SK-N-SH (cell line): Measurements from ENCODE around the gene ZC3H7A. TPM values are rescaled to one million over a fixed set of nuclear protein-coding genes. Genes with fewer than 3 reads are reported as not detected.

Source experiments
- CTCF ChIA-PET: fragments of 300-600, 350-600 bp; formaldehyde crosslinking; extraction: SDS; loops from one replicate; lab custom pipeline; 2021; lab: Yijun Ruan, JAX
- POLR2A ChIA-PET: fragments of 350-600 bp; sonication (Branson Sonifier 250); formaldehyde crosslinking; extraction: SDS; loops from one replicate; lab custom pipeline; 2020; ENCODE audit warnings: antibody characterized with exemption, inconsistent platforms; lab: Yijun Ruan, JAX
- DNase-seq: peaks from one replicate; pipeline ENCODE4 v3.0.0; 2012
- H2AFZ ChIP-seq: fragments of 200-600 bp; sonication (generic); 2 replicates; pipeline ENCODE4 v1.8.1; 2016; ENCODE audit warnings: antibody characterized with exemption, mild to moderate bottlenecking, low read depth
- H3F3A ChIP-seq: fragments of 200-600 bp; sonication (generic); replicated peaks from 2 replicates; pipeline ENCODE3; 2016; ENCODE audit warnings: antibody characterized with exemption, mild to moderate bottlenecking; ENCODE audit not compliant: insufficient read depth
- H3K27ac ChIP-seq, 2 experiments: fragments of 200-500 bp in 1 of 2; fragments of 200-600 bp in 1 of 2; sonication (Bioruptor generic) in 1 of 2; sonication (generic), shearing (Covaris generic) in 1 of 2; 2 replicates each; pipeline versions ENCODE4 v1.5.1 to v1.6.1; 2014 to 2016; ENCODE audit warnings: low read depth in 2 of 2, inconsistent platforms in 1 of 2, low read length in 1 of 2, mild to moderate bottlenecking in 1 of 2, mixed read lengths in 1 of 2
- H3K27me3 ChIP-seq: fragments of 200-600 bp; sonication (generic), shearing (Covaris generic); 2 replicates; pipeline ENCODE4 v1.6.1; 2016; ENCODE audit warnings: mixed run types; ENCODE audit not compliant: insufficient read depth
- H3K36me3 ChIP-seq, 2 experiments: fragments of 200-500 bp in 1 of 2; fragments of 200-600 bp in 1 of 2; sonication (Bioruptor generic) in 1 of 2; sonication (generic) in 1 of 2; replicated peaks in 1 of 2; 2 replicates each; pipeline versions ENCODE3 to v1.5.1; 2014 to 2016; ENCODE audit warnings: low read length in 1 of 2, mild to moderate bottlenecking in 1 of 2; ENCODE audit not compliant: insufficient read depth in 2 of 2, control insufficient read depth in 1 of 2
- H3K4me1 ChIP-seq, 2 experiments: fragments of 200-500 bp in 1 of 2; fragments of 200-600 bp in 1 of 2; sonication (Bioruptor generic) in 1 of 2; sonication (generic), shearing (Covaris generic) in 1 of 2; 2 replicates each; pipeline versions ENCODE4 v1.5.1 to v1.6.1; 2014 to 2016; ENCODE audit warnings: low read depth in 1 of 2, low read length in 1 of 2, mixed run types in 1 of 2; ENCODE audit not compliant: insufficient read depth in 2 of 2, control insufficient read depth in 1 of 2
- H3K4me2 ChIP-seq: fragments of 200-600 bp; sonication (generic), shearing (Covaris generic); 2 replicates; pipeline ENCODE4 v1.6.1; 2017; ENCODE audit warnings: mixed run types
- H3K4me3 ChIP-seq, 2 experiments: fragments of 200-500 bp in 1 of 2; fragments of 200-600 bp in 1 of 2; sonication (Bioruptor generic) in 1 of 2; sonication (generic), shearing (Covaris generic) in 1 of 2; 2 replicates each; pipeline versions ENCODE4 v1.5.1 to v1.8.1; 2014 to 2016; ENCODE audit warnings: low read depth in 2 of 2, inconsistent platforms in 1 of 2, low read length in 1 of 2, mild to moderate bottlenecking in 1 of 2, mixed read lengths in 1 of 2, moderate library complexity in 1 of 2
- H3K79me2 ChIP-seq: fragments of 200-600 bp; sonication (generic); 2 replicates; pipeline ENCODE4 v1.8.1; 2017; ENCODE audit warnings: mild to moderate bottlenecking; ENCODE audit not compliant: insufficient read depth
- H3K9ac ChIP-seq: fragments of 200-600 bp; sonication (generic); 2 replicates; pipeline ENCODE4 v1.6.1; 2017; ENCODE audit warnings: mixed run types
- H3K9me2 ChIP-seq: fragments of 200-600 bp; sonication (generic); 2 replicates; pipeline ENCODE4 v1.6.1; 2017; ENCODE audit warnings: mixed run types
- H3K9me3 ChIP-seq: fragments of 200-600 bp; sonication (generic); 2 replicates; pipeline ENCODE4 v1.6.1; 2017; ENCODE audit warnings: mixed run types, mild to moderate bottlenecking, moderate library complexity
- H4K20me1 ChIP-seq: fragments of 200-600 bp; sonication (generic); 2 replicates; pipeline ENCODE4 v1.6.1; 2017; ENCODE audit warnings: mild to moderate bottlenecking, mixed run types; ENCODE audit not compliant: insufficient read depth
- FOXJ3 ChIP-seq: sonication (generic); formaldehyde crosslinking; IDR thresholded peaks from 2 replicates; pipeline ENCODE4 v1.5.1; 2020; ENCODE audit warnings: mild to moderate bottlenecking, missing genetic modification reagents
- GATA2 ChIP-seq: sonication (generic); formaldehyde crosslinking; IDR thresholded peaks from 2 replicates; pipeline ENCODE4 v1.5.0; 2020; ENCODE audit warnings: mild to moderate bottlenecking, missing genetic modification reagents
- JUND ChIP-seq: IDR thresholded peaks from 2 replicates; pipeline ENCODE4 v1.4.0; 2012
- MEF2A ChIP-seq: IDR thresholded peaks from 2 replicates; pipeline ENCODE4 v1.4.0; 2012; ENCODE audit warnings: low read depth, borderline replicate concordance
- MXI1 ChIP-seq: IDR thresholded peaks from 2 replicates; pipeline ENCODE4 v1.6.1; 2012; ENCODE audit warnings: mild to moderate bottlenecking, low read depth, low read length, improper control_type of control experiment
- RAD21 ChIP-seq: IDR thresholded peaks from 2 replicates; pipeline ENCODE4 v1.6.1; 2012; ENCODE audit warnings: mild to moderate bottlenecking, low read length
- RFX5 ChIP-seq: IDR thresholded peaks from 2 replicates; pipeline ENCODE4 v1.6.1; 2012; ENCODE audit warnings: mild to moderate bottlenecking, improper control_type of control experiment, low read length
- TCF12 ChIP-seq: IDR thresholded peaks from 2 replicates; pipeline ENCODE4 v1.4.0; 2012
- TEAD4 ChIP-seq: IDR thresholded peaks from 2 replicates; pipeline ENCODE4 v1.4.0; 2012; ENCODE audit warnings: mild to moderate bottlenecking, borderline replicate concordance; ENCODE audit not compliant: insufficient read depth
- polyA plus RNA-seq, 3 experiments: library from polyadenylated mRNA; depleted of rRNA; stranded (reverse); fragments of >200 nt; gene quantifications; 2 replicates each; pipeline ENCODE4 v1.2.3, GENCODE V29; 2012
- TF ChIP-seq, protein P1 (sequence below): IDR thresholded peaks from 2 replicates; pipeline ENCODE4 v1.4.0; 2012; ENCODE audit warnings: low read depth, borderline replicate concordance
- TF ChIP-seq, protein P2 (sequence below): IDR thresholded peaks from 2 replicates; pipeline ENCODE4; 2012
- TF ChIP-seq, protein P3 (sequence below): IDR thresholded peaks from 2 replicates; pipeline ENCODE4 v1.4.0; 2012; ENCODE audit warnings: low read depth
- TF ChIP-seq, protein P4 (sequence below): fragments of 200-600 bp; sonication (generic); IDR thresholded peaks from 2 replicates; pipeline ENCODE4 v1.6.1; 2017; ENCODE audit warnings: antibody characterized with exemption, mild to moderate bottlenecking, moderate library complexity
- TF ChIP-seq, protein P5 (sequence below): fragments of 150-350 bp; IDR thresholded peaks from 2 replicates; pipeline ENCODE4 v1.6.1; 2016; ENCODE audit warnings: mild to moderate bottlenecking, low read depth, low read length

The ZC3H7A gene
- polyA plus RNA-seq, 1 of the 3 experiments (the other 2 are of a cell fraction), result 31.9 TPM

DNA sequence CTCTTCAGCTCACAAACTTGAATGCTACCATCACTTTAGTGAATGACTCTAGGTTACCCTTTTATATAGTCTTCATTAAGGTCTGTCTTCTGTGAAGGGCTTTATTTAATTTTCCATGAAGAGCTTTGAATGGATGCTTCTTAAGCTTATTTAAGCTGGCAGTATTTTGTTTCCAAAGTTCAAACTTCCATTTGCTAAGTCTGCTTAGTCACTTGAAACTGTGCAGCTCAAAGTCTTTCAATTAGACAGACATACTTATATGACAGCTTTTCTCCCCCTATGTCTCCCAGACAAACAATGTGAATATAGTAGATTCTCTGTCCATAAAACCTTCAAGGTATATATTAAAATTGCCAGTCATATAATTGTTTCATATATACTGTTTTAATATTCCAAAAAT, 77.9 kb downstream of the ZC3H7A start:
- ChIA-PET POLR2A (no interaction called here), CTCF (interaction anchor here (1.1 to 2.2 kb wide), 3 partner anchors 187 to 322 kb away, joined by 5 to 14 read pairs (median 5); no protein-coding TSS in a partner anchor)
- Histone ChIP-seq H3K36me3 (peaks cover 26 to 68% of the 10 kb centered on the region in 2 experiments), H3K4me1 (peaks cover 0 to 4% of the 10 kb centered on the region in 2 experiments; a peak in 1 of 4 replicates), H3K27me3 (no peaks in the 10 kb centered on the region), H3K9me2 (no peaks in the 10 kb centered on the region), H3K27ac (no peak overlapping the region; a peak in 1 of 4 replicates), H3K9me3 (no peaks in the 10 kb centered on the region), H3K4me2 (no peak overlapping the region), H3K9ac (no peak overlapping the region), H3K4me3 (no peak overlapping the region), H3K79me2 (peaks cover 15% of the 10 kb centered on the region), H2AFZ (no peak overlapping the region), H3F3A (peaks cover 10% of the 10 kb centered on the region), H4K20me1 (no peaks in the 10 kb centered on the region)
- TF ChIP-seq, protein P1, sequence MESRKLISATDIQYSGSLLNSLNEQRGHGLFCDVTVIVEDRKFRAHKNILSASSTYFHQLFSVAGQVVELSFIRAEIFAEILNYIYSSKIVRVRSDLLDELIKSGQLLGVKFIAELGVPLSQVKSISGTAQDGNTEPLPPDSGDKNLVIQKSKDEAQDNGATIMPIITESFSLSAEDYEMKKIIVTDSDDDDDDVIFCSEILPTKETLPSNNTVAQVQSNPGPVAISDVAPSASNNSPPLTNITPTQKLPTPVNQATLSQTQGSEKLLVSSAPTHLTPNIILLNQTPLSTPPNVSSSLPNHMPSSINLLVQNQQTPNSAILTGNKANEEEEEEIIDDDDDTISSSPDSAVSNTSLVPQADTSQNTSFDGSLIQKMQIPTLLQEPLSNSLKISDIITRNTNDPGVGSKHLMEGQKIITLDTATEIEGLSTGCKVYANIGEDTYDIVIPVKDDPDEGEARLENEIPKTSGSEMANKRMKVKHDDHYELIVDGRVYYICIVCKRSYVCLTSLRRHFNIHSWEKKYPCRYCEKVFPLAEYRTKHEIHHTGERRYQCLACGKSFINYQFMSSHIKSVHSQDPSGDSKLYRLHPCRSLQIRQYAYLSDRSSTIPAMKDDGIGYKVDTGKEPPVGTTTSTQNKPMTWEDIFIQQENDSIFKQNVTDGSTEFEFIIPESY, result no peak
- TF ChIP-seq FOXJ3 (CRISPR knock-in tag) (no peak), TCF12 (no peak), TEAD4 (no peak), JUND (no peak), MXI1 (no peak), MEF2A (no peak), RFX5 (no peak), RAD21 (no peak), GATA2 (CRISPR knock-in tag) (no peak)
- TF ChIP-seq, protein P2, sequence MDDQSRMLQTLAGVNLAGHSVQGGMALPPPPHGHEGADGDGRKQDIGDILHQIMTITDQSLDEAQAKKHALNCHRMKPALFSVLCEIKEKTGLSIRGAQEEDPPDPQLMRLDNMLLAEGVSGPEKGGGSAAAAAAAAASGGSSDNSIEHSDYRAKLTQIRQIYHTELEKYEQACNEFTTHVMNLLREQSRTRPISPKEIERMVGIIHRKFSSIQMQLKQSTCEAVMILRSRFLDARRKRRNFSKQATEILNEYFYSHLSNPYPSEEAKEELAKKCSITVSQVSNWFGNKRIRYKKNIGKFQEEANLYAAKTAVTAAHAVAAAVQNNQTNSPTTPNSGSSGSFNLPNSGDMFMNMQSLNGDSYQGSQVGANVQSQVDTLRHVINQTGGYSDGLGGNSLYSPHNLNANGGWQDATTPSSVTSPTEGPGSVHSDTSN, result no peak
- TF ChIP-seq, protein P3, sequence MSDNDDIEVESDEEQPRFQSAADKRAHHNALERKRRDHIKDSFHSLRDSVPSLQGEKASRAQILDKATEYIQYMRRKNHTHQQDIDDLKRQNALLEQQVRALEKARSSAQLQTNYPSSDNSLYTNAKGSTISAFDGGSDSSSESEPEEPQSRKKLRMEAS, result no peak
- TF ChIP-seq, protein P4, sequence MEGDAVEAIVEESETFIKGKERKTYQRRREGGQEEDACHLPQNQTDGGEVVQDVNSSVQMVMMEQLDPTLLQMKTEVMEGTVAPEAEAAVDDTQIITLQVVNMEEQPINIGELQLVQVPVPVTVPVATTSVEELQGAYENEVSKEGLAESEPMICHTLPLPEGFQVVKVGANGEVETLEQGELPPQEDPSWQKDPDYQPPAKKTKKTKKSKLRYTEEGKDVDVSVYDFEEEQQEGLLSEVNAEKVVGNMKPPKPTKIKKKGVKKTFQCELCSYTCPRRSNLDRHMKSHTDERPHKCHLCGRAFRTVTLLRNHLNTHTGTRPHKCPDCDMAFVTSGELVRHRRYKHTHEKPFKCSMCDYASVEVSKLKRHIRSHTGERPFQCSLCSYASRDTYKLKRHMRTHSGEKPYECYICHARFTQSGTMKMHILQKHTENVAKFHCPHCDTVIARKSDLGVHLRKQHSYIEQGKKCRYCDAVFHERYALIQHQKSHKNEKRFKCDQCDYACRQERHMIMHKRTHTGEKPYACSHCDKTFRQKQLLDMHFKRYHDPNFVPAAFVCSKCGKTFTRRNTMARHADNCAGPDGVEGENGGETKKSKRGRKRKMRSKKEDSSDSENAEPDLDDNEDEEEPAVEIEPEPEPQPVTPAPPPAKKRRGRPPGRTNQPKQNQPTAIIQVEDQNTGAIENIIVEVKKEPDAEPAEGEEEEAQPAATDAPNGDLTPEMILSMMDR, result no peak
- TF ChIP-seq, protein P5, sequence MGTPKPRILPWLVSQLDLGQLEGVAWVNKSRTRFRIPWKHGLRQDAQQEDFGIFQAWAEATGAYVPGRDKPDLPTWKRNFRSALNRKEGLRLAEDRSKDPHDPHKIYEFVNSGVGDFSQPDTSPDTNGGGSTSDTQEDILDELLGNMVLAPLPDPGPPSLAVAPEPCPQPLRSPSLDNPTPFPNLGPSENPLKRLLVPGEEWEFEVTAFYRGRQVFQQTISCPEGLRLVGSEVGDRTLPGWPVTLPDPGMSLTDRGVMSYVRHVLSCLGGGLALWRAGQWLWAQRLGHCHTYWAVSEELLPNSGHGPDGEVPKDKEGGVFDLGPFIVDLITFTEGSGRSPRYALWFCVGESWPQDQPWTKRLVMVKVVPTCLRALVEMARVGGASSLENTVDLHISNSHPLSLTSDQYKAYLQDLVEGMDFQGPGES, result no peak
- DNase-seq, result no peak
